Fibroblast of skin of left quadriceps (primary cell): ENCODE data around the gene CDK5RAP3.

Experiments
- DNase-seq, 2 experiments: peaks; one replicate each; pipeline ENCODE4 v3.0.0-alpha.2; 2013; ENCODE audit warnings: low read depth in 2 of 2

The CDK5RAP3 gene

DNA sequence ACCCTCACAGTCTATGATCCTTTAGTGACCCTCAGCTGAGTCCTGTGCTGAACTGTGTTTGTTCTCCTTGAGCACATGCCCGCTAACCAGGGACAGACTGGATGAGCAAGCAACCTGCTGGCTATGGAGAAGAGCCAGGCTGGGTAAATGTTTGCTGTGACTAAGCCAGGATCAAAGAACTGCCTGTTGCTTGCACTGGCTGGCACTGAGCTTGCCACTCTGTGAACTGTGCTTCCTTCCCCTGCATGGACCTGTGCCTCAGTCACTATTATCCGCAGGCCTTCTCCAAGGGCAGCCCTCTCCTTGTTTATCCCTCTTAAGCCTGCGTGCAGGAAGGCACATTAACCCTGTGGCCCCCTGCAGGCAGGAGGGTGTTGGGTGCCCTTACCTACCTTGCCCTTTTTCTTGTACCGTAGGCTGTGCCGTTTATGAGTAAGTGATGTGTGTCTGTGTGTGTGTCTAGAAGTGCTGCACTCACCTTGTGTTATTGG lies 22.2 kb upstream of the CDK5RAP3 start:
- DNase-seq = no peak

DNA sequence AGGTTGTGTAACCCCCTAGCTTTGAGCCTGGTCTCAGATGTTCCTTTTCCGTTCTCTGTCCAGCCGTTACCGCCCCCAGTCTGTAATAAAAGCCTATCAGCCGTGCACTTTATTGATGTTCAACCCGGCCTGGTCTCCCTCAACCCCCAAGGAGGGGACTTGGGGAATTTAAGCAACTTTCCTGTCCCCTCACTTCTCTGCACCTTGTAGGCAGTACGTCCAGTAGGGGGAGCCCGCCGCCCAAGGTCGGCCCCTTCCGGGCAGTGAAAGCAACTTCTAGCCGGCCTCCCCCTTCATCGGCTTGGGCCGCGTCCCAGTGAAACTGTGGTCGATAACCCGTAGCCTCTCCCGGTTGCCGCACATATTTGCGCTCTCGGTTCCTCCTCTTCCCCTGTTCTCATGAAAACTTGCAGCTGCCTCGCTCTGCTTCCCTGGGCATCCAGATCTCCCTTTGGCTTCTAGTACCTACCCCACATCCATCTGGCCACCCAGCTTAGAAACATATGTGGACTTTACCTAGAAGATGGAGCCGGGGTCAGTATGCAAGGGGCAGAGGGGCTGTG lies 21.6 kb upstream of the CDK5RAP3 start:
- peak; percentile 53 to 54 for DNase-seq

- DNase-seq = no peak
These were observed 21.0 kb upstream of the CDK5RAP3 start for GRCh38 chr17:47949946-47950345.

DNA sequence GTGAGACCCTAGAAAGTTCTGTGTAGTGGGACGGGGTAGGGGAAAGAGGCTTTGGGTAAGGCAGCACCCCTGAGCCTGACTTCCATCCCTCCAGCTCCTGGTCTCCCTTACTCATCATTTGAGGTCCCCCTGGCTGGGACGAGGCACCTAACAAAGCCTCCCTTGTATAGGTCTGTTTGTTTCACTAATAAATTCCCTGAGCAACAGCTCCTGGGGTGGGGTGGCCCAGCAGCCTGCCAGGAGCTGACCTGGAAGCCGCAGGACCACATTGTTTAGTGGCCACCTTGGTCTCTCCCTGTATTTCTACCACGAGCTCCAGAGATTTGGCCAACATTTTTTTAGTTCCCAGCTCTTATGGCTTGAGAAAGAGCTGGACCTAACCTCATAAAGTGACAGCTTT lies 20.5 kb upstream of the CDK5RAP3 start:
- DNase-seq = no peak

DNA sequence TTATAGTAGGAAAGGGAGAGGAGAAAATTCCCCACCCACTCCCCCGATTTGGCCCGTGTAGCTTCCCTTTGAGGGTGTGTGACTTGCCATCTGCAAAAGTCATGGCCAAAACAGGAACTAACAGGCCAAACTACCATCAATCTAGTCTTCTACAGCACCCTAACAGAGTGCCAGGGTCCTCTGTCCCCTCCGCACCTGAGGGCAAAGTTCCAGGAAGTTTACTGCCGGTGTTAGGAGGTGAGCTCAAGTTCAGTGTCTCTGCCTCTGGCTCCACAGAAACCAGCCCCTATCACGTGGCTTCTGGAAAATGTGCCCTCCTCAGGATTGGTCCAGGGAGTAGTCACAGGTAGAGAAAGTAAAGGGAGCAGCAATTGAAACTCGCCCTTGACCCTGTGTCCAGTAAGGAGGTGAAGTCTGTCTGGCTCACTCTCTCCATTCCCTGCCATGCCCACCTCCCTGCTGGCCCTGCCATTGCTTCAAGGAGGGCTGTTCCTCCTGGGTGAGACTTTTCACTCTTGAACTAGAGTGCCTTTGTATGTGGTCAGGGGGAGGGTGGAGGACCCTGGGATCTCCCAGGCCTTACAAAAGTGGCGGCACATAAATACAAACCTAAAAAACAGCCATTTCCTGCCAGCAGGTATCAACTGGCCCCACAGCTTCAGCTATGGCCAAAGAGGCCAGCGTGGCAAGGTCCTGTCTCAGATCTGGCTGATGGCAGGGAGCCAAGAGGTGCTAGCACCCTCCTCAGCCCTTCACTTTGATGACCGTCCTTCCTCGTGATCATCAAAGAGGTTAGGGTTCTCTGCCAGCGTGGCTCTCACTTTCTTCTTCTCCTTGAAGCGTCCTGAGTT lies 18.5 kb upstream of the CDK5RAP3 start:
- DNase-seq = no peak

GRCh38 chr17:47953909-47954308 lies 17.0 kb upstream of the CDK5RAP3 start:
- DNase-seq = no peak

DNA sequence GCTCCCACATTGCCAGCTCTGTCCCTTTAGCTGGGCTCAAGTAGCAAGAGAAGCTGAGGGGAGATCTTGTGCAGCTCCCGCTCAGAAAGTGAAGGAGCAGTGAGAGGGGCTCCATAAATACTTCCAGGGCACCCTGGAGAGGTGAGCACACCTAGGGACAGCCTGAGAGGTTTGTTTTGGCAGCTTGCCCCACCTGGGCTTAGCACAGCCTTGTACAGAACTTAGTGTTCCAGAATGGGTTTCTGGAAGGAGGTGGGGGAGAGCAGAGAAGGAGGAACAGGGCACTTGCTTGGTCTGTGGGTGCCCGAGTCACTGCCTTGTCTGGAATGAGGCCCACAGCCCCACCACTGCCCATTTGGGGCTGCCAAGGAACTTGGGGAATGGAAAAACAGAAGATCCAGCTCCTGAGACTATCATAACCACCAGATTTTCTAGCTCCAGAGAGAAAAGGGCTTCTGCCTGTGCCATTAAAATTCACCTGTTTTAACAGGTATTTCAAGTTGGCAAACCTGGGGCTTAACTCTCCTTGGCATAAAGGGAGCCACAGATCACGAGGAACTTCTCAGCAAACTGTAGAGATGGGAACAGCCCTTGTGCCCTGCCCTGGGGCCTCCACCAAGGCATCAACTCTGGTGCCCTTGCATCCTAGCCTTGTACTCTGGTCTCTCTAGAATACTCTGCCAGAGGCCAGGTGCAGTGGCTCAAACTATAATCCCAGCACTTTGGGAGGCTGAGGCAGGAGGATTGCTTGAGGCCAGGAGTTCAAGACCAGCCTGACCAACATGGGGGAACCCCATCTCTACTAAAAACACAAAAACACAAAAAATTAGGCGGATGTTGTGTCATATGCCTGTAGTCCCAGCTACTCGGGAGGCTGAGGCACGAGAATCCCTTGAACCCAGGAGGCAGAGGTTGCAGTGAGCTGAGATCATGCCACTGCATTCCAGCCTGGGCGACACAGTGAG lies 15.1 kb upstream of the CDK5RAP3 start:
- no peak for DNase-seq

GRCh38 chr17:47956791-47957590 lies 13.9 kb upstream of the CDK5RAP3 start:
- DNase-seq = no peak

DNA sequence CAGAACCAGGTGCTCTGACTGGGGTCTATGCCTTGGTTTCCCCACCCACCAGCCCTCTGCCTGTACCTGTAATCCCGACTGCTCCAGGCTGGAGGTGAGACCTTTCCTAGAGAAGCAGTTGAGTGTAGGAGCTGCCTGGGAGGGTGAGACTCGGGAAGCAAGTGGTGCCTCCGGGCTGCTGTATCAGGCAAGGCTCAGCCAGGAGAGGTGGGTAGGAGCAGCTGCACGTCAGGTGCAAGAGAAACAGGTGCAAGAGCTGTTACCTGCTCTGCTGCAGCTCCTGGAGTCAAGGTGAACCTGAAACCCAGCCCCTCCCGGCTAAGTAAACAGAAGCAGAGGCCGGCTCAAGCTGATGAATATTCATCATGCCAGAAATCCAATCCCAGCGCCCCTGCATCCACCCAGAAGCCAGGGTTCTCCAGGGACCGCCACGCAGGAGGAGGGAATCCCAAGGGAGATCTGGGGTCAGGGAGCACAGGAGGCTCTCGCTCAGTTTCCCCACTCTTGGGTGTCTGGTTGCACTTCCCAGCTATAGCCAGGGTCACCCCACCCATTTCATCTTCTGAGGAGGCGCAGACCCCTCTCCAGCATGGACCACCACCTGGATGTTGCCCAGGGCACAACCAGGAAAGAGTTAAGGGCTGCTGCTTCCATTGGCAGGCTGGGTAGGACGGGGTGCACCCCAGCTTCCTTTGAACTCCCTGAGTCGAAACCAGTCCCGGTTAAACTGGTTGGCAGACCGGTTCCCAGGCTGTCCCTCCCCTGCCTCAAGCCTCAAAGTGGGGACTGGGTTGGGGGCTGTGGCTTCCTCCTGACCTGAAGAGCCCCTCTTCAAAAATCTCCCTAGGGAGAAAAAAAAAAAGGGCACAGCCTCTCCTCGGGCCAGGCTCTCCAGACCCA lies 13.1 kb upstream of the CDK5RAP3 start, which contains the start of gene PRR15L:
Gene PRR15L, minus strand, starts transcription at position 293 of the 900 bp plus-strand sequence. CDS start 4,649 bp downstream, outside the sequence.
- DNase-seq = no peak

DNA sequence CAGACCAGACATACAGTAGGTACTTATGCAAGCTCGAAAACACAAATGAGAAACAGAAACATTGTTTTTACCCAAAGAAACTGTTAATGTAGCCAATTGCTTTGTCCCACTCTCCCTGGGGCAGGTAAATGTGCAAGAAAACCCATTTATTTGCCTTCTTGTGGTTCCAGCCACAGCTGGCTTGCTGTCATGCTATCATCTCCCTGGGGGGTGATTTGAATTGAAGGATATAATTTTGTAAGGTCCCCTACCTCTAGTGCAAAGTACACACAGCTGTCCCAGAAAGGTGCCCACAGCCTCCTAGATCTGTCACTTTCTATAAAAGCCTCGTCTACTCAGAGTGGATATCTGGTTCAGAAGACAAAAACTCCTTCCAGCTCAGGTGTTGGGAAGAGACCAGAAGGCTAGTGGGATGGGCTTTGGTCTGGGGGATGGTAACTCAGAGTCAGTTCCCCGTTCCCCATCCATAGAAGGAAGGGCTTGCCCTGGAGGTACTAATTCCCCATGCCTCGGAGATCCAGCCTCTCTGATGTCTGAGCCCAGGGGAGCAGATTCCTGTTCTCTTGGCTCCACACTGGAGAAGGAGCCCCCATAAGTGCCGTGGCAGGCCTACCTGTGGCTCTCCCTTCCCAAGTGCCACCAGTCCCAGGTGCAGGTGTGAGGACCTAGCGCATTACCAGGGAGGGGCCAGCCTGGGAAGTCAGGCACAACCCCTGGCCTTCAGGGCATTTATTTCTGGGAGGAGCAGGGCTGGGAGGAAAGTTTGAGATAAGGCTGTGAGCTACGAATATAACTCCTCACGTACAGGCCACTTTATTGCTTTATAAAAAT lies 10.9 kb upstream of the CDK5RAP3 start:
- no peak for DNase-seq

- no peak for DNase-seq
These were observed 9.5 kb upstream of the CDK5RAP3 start for GRCh38 chr17:47961406-47961805.

DNA sequence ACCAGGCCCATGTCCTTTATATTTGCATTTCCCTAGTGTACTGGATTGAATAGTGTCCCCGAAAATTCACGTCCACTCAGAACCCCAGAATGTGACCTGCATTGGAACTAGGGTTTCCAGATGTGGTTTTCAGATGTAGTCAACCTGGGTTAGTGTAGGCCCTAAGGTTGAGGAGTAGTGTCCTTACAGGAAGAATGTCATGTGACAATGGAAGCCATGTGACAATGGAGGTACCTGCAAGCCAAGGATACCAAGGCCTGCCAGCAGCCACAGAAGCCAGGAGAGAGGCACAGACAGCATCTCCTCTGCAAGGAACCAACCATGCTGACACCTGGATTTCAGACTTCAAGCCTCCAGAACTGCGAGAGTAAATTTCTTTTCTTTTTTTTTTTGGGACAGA lies 8.0 kb upstream of the CDK5RAP3 start:
- no peak for DNase-seq

DNA sequence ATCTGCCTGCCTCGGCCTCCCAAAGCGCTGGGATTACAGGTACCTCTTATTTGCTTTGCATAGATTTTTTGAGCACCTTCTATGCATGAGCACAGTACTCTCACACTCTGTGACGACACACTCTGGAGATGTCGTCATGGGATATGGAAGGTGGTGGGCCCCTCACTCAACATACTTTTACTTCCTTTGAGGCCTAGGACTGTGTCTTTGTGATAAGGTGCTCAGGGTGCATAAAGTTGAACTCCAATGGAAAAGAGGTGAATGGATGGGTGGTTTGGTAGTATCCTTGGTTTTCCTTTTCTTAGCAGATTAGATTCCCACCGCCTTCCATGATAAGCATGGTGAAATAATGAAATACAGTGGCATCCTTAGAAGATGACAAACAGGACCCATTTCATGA lies 6.1 kb upstream of the CDK5RAP3 start:
- no peak for DNase-seq

- DNase-seq = no peak
These were observed 4.8 kb upstream of the CDK5RAP3 start for GRCh38 chr17:47966079-47966519.

GRCh38 chr17:47967607-47968252 lies 3.2 kb upstream of the CDK5RAP3 start:
- peak; percentile 60 to 66 for DNase-seq

DNA sequence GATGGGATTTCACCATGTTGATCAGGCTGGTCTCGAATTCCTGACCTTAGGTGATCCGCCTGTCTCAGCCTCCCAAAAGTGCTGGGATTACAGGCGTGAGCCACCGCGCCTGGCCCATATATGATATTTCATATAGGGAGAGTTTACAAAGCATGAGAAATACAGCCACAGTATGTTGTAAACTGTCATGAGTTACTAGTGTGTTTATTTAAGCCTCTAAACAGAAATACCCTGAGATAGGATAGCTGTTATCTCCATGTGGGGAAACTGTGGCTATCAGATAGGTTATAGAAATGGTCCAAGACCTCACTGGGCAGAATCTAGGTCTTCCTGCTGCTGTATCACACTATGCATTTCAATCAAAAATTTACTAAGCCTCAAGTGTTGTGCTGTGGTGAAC lies 2.1 kb upstream of the CDK5RAP3 start:
- DNase-seq = no peak

GRCh38 chr17:47969930-47970724 lies 786 bp upstream of the CDK5RAP3 start:
- DNase-seq = no peak

- DNase-seq = no peak
These were observed 2.6 kb downstream of the CDK5RAP3 start for GRCh38 chr17:47973541-47973940.
